HG03066 (cell line): ENCODE measurements around the gene NUTM2A.
"Not testable (repeated sequence)": the region's sequence is repeated elsewhere in the genome, so short reads cannot be mapped to it uniquely, and the experiment has no call there.

Source experiments
- ATAC-seq: cut with Tn5 transposase; IDR thresholded peaks from one replicate; pipeline ENCODE4 v1.9.1; 2021; ENCODE audit warnings: low read depth; ENCODE audit not compliant: unreplicated experiment

The NUTM2A gene

GRCh38 chr10:87247335-87247734 is 22.1 kb downstream of the NUTM2A start:
- not testable (repeated sequence) for ATAC-seq

DNA sequence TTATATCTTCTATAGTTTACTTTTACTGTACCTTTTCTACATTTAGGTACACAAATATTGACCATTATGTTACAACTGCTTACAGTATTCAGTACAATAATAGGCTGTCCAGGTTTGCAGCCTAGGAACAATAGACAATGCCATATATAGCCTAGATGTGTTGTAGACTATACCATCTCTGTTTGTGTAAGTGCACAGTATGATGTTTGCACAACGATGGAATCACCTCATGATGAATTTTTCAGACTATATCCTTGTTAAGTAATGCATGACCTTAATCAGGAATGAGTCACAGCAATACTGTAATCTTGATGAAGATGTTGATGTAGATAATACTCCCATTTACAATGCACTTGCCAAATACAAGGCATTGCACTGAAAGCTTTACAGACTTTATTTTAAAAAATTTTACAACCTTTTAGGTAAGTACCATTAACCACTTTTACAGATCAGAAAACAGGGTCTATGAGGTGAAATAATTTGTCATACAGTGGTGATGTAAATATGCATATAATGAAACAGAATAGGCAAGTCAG is 23.6 kb downstream of the NUTM2A start:
- ATAC-seq: not testable (repeated sequence)

GRCh38 chr10:87280749-87281392 is 55.6 kb downstream of the NUTM2A start:
- ATAC-seq: not testable (repeated sequence)
